Body of pancreas (tissue), 4 donors: Measurements from ENCODE around the gene CLEC11A.

Experiments
- CTCF ChIP-seq, 7 experiments: fragments of 450-650 bp in 4 of 7; fragments of 200-600 bp in 3 of 7; sonication (generic) in 3 of 7; IDR thresholded peaks; one replicate each; pipeline ENCODE4 v1.5.1; 2016 to 2019; ENCODE audit warnings: antibody characterized with exemption in 7 of 7
- POLR2A ChIP-seq, 3 donors: fragments of 450-650 bp; IDR thresholded peaks; one replicate each; pipeline ENCODE4 v1.6.1; 2016; ENCODE audit warnings: antibody characterized with exemption in 3 of 3, mild to moderate bottlenecking in 2 of 3

- TF ChIP-seq CTCF (IDR thresholded peaks at IDR 0.05) (no peak), POLR2A (IDR thresholded peaks at IDR 0.05) (no peak)
These were observed 30.7 kb downstream of the CLEC11A start for GRCh38 chr19:50753879-50754278.
